ENCODE results near the gene CPEB4.

Gene CPEB4

DNA sequence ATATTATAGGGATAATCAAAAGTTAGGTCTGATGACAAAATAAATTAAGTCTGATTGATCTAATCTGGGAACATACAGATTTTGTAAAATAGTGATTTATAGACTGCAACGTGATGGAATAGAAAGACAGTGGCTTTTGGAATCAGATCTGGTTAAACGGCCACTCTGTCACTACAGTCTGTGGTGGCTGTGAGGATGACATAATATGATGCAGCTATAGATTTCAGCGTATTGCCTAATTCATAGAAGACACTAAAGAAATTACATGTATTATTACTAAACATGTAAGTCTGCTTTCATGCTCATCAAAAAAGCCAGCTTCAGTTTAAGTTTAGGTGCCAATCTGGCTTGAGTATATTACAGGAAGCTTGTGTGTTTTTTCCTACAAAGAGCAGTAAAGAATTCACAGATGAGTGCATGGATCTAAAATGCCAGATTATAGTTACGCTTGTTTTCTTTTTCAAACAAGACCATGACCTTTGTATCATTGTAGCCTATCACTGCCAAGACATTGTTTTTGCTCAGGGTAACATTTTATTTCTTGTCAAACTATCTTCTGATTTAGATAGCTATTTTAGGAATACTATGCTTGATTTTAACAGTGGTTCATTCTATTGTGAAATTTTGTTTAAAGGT lies 25.7 kb downstream of the CPEB4 start:
- no peak for DNase-seq (ENCODE audit: low read depth, low spot score)

DNA sequence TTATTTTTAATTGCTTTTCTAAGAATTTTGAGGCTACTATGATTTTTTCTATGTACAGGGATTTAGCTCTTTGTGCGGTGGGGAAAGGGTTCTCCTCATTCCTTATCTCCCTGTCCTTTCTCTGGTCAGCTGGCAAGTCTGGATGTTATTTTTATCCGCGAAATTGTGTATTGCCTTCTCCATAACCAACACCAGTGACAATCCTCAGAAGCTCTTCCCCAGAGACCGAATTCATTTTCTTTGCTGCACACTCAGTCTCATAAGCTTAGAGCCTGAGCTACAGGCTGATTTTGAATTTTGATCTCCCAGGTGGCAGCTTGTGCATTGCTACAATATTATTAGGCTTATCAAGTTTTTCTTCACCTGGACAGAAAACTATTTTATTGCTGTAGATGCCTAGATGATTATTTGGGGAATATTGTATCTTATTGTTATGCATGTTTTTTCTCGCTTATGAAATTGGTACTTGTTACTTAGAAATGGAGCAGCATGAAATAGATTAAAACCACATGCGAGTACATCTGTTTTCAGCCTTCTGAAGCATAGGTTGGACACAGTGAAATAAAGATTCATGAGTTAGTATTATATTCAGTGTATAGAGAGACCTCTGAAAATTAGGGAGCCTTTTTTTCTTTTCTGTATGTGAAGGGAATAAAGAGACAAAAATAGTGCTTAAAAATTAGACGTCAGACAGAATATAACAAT lies 27.3 kb downstream of the CPEB4 start:
- DNase-seq (ENCODE audit: low read depth, low spot score): no peak

DNA sequence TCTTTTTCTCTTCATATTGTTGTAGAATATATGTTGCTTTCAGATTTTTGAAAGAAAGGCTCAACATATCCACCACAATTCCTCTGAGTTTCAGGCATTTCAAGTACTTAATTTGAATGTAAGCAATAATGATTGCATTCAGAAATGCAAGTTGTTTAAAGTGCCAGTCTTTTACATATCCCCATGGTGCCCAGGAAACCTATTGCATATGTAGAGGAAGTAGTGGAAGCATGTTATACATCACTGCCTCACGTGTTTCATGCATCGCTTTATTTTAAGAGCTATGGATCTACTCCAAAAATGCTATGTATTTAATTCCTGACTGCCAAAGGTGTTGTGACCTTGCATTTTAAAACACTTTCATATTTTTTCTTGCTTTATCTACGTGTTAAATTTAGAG lies 28.1 kb downstream of the CPEB4 start:
- no peak for DNase-seq (ENCODE audit: low read depth, low spot score)

DNA sequence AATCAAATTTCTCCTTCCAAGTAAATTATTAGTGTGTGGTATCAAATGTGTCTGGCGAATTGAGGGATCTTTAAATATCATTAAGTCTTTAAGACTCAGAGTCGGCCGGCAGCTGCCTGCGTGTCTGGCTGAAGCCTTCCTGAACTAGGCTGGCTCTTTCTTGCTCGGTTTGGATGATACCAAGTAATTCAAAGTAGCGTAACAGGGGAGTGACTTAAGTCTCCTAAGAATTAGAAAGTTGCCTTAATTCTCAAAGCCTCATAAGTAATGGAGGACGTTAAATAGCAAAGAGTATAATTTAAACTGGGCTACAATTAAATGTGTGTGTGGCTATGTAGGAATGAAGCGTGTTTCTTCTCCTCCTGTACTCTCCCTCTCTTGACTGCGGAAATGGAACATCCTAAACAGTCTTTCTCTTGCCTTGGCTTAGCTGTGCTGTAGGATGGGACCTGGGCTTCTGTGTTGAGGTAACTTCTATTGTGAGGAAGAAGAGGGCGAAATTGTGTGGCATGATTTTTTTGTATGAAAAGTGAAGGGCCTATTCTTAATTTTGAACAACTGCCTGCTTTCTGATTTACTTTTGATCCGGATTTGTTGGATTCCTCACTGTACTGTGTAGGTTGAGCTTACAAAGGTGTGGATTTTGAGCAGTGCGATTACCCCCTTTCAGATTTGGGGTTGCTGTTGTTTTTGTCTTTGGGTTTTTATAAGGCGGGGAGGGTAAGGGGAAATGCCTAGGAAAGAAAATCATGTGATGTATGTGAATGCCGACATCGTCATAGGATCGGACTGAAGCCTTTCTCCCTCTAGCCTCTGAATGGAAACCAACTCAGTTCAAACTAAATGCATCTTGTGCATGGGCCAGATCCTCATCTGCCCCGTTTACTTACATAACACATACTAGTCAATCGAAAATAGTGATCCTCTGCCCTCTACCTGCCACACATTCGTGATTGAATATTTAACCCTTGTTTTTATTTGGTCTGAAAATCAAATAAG lies 29.9 kb downstream of the CPEB4 start:
- DNase-seq (ENCODE audit: low read depth, low spot score): peak; percentile 48

DNA sequence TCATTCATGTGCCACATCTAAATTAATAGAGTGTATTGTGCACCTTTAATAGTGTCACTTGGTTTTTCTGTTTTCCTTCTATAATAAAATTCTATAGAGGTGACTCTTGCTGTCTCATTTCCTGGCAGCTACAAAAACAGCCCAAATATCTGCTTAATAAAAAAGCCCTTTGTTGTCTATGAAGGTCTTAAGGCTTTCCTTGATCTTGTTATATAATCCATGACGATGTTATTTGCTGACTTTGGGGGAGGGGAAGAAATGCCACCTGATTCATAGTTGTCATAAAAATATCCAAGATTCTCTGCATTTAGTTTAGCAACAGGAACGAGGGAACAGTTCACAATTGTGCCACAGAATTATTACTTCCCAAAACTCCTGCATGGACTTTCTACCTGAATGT lies 31.3 kb downstream of the CPEB4 start:
- no peak for DNase-seq (ENCODE audit: low read depth, low spot score)

DNA sequence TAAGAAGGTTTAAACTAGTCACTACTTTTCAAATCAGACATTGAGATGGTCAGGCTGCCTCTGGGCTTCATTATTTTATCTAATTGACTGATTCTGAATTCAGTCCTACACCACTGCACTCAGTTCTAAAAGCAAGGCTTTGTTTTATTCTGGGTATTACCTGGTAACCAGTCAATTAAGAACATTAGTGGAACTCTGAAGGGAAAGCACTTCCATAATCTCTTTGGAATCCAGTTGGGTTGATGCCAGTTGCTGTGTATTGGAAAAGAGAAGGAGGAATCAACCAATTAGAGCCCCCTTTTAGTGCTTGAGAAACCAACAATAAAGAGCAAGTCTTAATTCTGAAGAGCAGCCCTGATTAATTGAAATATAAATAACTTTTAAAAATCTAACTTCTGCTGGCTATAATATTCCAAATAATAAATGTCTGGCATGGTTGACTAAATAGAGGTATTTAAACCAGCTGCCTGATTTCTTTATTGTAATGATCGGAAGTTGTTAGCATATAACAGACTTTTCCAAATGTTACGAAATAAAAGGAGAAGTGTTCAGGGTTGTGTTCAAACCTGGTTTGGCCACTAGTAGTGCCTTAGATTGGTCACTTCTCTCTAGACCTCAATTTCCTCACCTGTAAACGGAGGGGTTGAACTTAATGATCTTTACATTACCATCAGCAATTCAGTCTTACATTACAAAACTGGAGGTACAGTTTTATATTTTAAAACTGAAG lies 32.0 kb downstream of the CPEB4 start:
- DNase-seq (ENCODE audit: low read depth, low spot score): no peak

DNA sequence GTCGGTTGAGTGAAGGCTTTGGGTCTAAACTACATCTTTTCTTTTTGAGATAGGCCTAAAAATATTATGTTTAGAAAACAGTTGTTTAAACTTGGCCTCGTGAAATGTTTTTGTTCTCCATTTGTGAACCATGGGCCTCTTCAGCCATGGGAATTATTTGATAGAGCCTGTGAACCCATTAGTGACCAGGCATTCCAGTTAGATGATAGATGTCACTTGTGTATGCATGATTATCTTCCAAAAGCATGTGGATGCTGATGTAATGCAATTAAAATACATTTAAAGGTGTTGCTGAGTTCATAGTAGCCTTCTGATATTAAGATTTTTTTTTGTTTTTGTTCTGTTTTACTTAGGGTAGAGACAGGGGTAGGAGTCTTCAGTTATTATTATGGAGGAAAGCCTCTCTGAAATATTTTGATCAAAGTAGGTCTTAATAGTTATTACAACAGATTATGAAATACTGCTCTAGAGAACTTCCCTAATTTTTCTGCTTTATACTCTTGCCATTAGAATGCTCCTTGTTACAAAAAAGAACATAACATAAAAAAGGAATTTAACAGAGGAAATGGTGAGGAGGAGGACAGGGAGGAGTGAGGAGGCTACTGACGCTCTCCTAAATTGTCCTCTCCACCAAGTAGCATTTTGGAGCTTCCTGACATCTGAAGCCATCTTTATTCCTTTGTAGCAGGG lies 32.9 kb downstream of the CPEB4 start:
- DNase-seq (ENCODE audit: low read depth, low spot score): no peak

DNA sequence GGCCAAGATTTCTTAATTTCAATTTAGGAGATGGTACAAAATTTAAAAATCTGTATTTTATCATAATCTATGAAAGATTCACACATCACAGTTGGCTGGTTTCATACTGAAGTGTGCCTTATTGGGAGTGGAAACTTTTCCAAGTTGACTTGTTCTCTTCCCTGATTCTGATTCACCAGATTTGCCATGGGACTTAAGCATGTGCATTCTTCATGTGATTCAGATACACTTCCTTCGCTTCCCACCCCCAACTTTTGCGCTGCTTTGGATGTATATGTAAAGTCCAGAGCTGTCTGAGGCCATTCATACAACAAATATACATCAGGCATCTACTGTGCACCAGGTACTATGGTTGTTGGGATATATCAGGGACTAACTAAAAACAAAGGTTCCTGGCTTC lies 34.4 kb downstream of the CPEB4 start:
- DNase-seq (ENCODE audit: low read depth, low spot score): no peak

DNA sequence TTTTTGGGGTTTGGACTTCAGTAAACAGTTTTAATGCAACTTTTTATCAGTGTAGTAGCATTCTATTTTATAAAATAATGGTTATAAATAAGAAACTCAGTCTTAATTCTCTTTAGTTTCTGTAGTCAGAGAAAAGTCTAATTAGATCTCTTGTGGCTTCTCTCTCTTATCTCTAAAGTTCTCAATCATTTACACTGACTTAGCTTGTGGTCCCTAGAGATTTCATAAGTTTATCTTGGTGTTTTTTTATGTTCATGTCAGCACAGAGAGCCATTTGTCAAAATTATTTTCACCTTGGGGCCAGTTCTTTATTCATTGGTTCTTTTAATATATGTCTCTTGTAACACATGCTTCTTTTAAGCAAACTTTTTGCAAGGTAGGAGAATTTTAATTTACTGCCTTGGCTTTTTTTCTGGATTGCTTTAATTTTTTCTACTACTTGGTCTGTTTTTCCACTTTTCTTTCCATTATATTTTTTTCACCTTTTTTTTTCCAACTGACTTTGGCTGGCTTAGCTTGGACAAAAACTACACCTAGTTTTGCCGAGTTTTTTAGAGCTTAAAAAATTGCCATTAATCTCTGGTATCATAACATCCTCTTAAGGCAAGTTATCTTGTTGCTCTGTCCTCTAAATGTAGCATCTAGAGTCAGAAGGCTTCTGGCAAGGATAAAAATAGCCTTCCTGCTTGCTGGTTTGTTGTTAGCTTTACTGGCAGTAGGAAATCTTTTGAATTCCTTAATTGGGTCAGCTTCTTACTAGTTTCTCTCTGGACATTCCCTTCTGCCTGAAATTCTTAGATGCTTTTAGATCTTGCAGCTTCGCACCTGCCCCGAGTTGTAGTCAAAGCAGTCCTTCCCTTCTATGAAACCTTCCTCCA lies 35.3 kb downstream of the CPEB4 start:
- DNase-seq (ENCODE audit: low read depth, low spot score): no peak

DNA sequence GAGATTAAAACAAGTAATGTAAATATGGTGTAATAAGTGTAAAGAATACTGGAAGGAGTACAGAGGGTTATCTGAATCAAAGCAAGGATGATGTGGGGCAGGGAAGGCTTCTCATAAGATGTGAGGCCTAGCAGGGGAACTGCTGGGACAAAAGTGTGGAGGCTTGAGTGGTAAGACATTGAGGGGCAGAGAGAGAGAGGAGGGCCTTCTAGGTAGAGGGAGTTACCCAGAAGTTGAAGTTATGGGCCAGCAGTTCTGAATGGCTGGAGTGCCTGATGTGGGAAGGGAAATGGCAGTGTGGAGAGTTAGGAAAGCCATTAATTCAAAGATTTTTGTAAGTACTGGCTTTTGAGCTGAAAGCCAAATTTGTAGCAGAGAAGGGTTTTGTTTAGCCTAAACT lies 36.8 kb downstream of the CPEB4 start:
- no peak for DNase-seq (ENCODE audit: low read depth, low spot score)

DNA sequence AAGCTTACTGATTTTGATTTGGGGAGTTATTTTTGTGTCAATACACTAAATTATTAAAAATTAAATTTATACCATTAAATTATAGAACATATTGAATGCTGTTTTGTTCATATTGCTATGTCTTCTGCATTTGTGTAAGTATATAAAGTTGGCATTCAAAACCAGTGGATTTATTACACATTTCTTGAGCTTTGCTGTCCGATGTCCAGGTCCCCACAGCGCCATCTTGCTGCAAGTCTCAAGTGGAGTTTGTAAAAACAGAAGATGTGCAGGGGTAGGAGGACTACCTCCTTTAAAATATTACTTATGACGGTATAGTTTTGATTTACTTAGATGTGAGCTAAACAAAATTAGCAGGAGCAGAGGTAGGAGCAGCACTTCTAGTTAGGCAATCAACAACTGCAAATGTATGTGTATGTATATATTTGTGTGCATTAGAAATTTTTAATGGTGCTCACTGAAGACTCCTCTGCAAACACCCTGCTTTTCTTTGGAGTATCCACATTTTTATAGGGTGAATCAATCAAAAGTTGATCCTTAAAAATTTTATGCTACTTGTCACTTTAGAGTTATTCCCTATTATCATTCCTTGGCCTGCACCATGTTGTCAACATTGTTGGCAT lies 37.4 kb downstream of the CPEB4 start:
- DNase-seq (ENCODE audit: low read depth, low spot score): no peak

DNA sequence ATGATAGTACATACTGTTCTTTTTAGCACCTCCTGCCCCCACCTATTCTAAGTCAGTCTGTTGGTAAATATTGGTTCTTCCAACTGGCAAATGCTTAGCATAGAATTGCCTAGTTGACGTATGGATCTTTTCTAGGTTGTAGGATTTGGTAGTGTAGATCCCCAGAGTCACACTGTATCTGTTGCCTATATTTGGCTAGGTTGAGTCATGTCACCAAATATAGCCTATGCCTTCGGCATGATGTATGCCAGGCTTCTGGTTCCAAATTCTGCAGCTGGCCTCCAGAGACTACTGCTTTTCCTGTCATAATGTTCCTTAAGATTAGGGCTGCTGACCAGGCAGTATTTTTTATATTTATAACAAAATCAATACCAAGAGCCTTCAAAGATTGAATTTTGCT lies 38.2 kb downstream of the CPEB4 start:
- no peak for DNase-seq (ENCODE audit: low read depth, low spot score)

DNA sequence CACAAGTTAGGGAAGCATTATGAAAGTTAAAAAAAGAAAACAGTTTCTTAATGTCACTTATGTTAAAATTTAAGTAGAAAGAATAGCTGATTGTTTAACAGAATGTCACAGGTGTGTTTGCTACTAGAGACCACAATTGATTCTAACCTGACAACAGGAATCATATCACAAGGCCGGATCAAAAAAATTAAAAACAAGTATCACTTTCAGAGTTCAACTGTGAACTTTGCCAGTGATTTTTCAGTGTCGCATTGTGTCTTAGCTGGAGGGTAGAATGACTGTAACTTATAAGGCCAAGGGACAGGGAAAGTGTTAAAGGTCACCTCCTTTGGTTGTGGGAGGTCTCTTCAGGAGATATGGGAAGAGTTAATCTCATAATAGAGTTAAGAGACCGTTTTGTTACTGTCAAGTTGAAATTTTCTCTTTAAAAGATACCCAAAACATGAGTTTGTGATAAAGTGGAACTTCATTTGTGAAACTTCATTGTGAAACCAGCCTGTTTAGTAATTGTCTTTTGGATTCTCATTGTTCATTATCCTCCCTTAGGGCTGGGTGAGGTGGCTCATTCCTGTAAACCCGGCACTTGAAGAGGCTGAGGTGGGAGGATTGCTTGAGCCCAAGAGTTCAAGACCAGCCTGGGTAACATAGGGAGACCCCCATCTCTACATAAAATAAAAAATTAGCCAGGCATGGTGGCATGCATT lies 40.9 kb downstream of the CPEB4 start:
- DNase-seq (ENCODE audit: low read depth, low spot score): no peak

DNA sequence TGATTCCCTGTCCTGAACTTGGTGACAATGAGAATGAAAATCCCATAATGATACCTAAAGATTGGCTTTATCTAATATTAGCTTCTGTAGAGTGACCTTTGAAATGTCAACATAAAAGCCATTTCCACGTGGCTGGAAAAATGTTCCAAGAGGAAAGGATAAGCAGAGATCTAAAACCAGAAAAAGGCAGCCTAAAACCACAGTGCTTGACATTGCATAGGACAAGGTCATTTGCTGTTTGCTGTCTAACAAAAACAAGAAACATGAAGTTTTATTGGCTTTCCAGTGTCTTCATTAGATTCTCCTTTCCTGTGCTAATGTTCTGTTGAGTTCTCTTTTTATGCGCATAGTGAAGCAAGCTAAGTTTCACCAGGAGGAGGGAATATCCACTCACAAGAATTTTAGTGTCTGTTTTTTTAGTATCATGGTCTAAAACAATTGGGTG lies 44.6 kb downstream of the CPEB4 start:
- DNase-seq (ENCODE audit: low read depth, low spot score): no peak

DNA sequence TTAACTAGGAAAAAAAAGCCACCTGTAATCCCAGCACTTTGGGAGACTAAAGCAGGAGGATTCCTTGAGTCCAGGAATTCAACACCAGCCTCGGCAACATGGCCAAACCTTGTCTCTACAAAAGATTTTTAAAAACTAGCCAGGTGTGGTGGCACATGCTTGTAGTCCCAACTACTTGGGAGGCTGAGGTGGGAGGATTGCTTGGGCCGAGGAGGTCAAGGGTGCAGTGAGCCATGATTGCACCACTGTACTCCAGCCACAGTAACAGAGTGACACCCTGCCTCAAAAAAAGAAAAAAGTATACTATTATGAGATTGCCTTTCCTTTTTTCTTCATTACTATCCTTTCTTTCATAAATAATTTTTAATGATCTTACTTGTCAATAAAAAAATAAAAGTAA lies 45.8 kb downstream of the CPEB4 start:
- no peak for DNase-seq (ENCODE audit: low read depth, low spot score)

DNA sequence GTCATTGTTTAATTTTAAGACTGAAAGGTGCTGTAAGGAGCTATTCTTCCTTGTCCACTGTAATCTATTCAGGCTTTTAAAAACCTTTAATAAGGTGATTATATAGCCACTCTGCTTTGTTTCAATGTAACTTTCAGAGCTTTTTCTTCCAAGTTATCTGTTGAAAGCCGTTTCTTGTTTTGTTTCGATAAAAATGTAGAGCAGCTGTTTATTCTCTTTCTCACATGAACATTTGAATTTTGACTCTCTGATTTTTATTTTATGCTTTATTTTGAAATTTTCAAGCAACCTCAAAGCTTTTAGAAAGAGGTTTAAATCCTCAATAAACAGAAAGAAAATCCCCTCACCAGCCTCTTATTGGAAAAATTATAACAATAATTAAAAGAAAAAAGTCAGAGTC lies 47.2 kb downstream of the CPEB4 start:
- DNase-seq (ENCODE audit: low read depth, low spot score): no peak

DNA sequence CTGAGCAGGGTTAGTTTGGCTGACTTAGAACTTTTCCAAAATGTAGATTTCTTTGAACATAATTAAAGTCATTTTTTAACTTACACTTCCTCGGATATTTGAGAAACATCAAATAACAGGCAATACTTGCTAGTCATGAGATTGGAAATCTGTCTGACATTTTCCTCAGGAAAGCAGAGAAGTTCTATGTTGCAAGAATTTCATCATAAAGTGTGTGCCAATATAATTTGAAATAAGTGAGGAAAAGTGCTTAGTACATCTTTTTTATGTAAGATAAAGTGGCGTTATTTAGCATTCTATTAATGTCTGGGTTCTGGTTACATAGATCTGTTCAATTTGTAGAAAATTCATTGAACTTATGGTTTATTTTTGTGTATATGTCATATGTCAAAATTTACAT lies 52.1 kb downstream of the CPEB4 start:
- no peak for DNase-seq (ENCODE audit: low read depth, low spot score)

DNA sequence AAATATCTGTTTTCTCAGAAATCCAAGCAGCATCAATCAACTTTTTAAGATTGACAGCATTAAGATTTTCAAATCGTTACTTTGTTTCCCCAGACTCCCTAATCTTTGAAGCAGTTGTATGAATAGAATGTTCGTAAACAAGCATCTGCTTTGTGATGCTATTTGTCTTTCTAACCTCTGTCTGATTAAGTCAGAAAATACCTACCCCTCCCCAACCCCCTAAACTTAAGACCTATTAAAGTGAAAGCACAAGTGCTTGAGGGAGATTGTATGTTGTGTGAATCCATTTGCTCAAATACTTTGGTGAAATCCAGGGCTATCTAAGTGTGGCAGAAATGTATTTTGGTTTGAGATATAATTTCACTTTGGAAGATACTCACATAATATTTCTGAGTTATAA lies 53.0 kb downstream of the CPEB4 start:
- DNase-seq (ENCODE audit: low read depth, low spot score): no peak

DNA sequence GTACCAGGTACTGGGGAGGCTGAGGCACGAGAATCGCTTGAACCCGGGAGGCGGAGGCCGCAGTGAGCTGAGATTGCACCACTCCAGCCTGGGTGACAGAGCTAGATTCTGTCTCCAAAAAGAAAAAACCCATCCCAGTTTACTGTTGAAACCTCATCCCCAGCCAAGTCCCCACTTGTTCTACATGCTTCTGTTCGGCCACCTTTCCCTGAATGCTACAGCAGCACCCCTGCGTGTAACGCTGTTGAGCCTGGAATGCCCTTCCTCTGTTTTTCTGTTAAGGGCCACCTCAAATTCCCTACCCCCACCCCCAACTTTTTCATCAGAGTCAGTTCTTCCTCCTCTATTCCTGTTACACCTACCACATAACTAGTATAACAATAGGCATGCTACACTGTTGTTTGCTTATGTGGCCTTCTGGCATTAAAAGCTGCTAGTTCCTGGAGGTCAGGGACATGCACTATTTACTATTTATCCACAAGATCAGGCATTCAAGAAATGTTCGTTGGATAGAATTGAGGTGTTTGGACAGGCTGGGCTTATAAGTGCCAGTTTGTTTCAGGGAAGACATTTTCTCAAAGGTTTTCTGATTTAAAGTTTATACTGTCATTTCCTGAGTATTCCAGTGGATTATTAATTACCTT lies 53.7 kb downstream of the CPEB4 start:
- no peak for DNase-seq (ENCODE audit: low read depth, low spot score)

All from iPS DF 19.7 (cell line).